IMR-90 (cell line): ENCODE results near the gene LRP3. TPM values are rescaled to one million over a fixed set of nuclear protein-coding genes. Genes with fewer than 3 reads are reported as not detected.

Experiments used
- ATAC-seq: fragments of 200-7000 bp; cut with Tn5 transposase; 2 replicates; pipeline ENCODE4 v1.9.1; 2020; ENCODE audit warnings: low read depth, mild to moderate bottlenecking, moderate library complexity
- BruUV-seq: library from RNA; stranded (reverse); fragments of 400-500 nt; replicated peaks from 2 replicates; lab custom pipeline; 2021; lab: Mats Ljungman, UMichigan
- CTCF ChIA-PET: fragments of 300-600 bp; formaldehyde crosslinking; extraction: SDS; loops from one replicate; lab custom pipeline; 2021; ENCODE audit warnings: antibody characterized with exemption; lab: Yijun Ruan, JAX
- POLR2A ChIA-PET: fragments of 300-600 bp; sonication (Branson Sonifier 250); formaldehyde crosslinking; loops from one replicate; lab custom pipeline; 2022; ENCODE audit warnings: antibody characterized with exemption; ENCODE audit not compliant: unreplicated experiment; lab: Charles Lee
- DNase-seq: peaks from one replicate; pipeline ENCODE4 v3.0.0; 2013
- H2AFZ ChIP-seq: replicated peaks from 2 replicates; pipeline ENCODE3; 2013; ENCODE audit warnings: low read length, mild to moderate bottlenecking; ENCODE audit not compliant: poor library complexity
- H2AK5ac ChIP-seq: 2 replicates; pipeline ENCODE4 v1.6.1; 2013; ENCODE audit warnings: low read depth, low read length, inconsistent platforms
- H2AK9ac ChIP-seq: replicated peaks from 2 replicates; pipeline ENCODE3; 2013; ENCODE audit warnings: mild to moderate bottlenecking, low read depth, low read length, moderate library complexity; ENCODE audit not compliant: poor library complexity
- H2BK120ac ChIP-seq: 2 replicates; pipeline ENCODE4 v1.6.1; 2013; ENCODE audit warnings: low read depth, low read length, inconsistent platforms
- H2BK15ac ChIP-seq: 3 replicates; pipeline ENCODE4 v1.6.1; 2013; ENCODE audit warnings: low read depth, low read length, inconsistent platforms
- H2BK20ac ChIP-seq: 2 replicates; pipeline ENCODE4 v1.6.1; 2013; ENCODE audit warnings: low read depth, mild to moderate bottlenecking, inconsistent platforms, low read length, moderate library complexity
- H2BK5ac ChIP-seq: 2 replicates; pipeline ENCODE4 v1.6.1; 2013; ENCODE audit warnings: mild to moderate bottlenecking, low read depth, low read length, inconsistent platforms; ENCODE audit not compliant: poor library complexity, severe bottlenecking
- H3K14ac ChIP-seq: replicated peaks from 2 replicates; pipeline ENCODE4 v1.6.1; 2013; ENCODE audit warnings: low read depth, low read length, inconsistent platforms
- H3K18ac ChIP-seq: 2 replicates; pipeline ENCODE4 v1.6.1; 2013; ENCODE audit warnings: low read depth, low read length, control low read depth
- H3K23ac ChIP-seq: 2 replicates; pipeline ENCODE4 v1.6.1; 2013; ENCODE audit warnings: low read depth, low read length, inconsistent platforms
- H3K27ac ChIP-seq: 2 replicates; pipeline ENCODE4 v1.5.1; 2013; ENCODE audit warnings: mild to moderate bottlenecking, control low read depth, low read length; ENCODE audit not compliant: insufficient read depth
- H3K27me3 ChIP-seq: 2 replicates; pipeline ENCODE4 v1.6.1; 2013; ENCODE audit warnings: low read length; ENCODE audit not compliant: control insufficient read depth, insufficient read depth
- H3K36me3 ChIP-seq: 2 replicates; pipeline ENCODE4 v1.6.1; 2013; ENCODE audit warnings: low read length, mixed read lengths; ENCODE audit not compliant: control insufficient read depth, insufficient read depth
- H3K4ac ChIP-seq: 2 replicates; pipeline ENCODE4 v1.6.1; 2013; ENCODE audit warnings: low read depth, low read length, inconsistent platforms
- H3K4me1 ChIP-seq: 2 replicates; pipeline ENCODE4 v1.6.1; 2013; ENCODE audit warnings: low read length, mixed read lengths; ENCODE audit not compliant: control insufficient read depth, insufficient read depth
- H3K4me2 ChIP-seq: 2 replicates; pipeline ENCODE4 v1.6.1; 2013; ENCODE audit warnings: low read depth, mild to moderate bottlenecking, control low read depth, low read length, moderate library complexity
- H3K4me3 ChIP-seq: 2 replicates; pipeline ENCODE4 v1.5.1; 2013; ENCODE audit warnings: low read depth, mild to moderate bottlenecking, control low read depth, low read length, moderate library complexity; ENCODE audit not compliant: insufficient read depth
- H3K56ac ChIP-seq: 2 replicates; pipeline ENCODE4 v1.6.1; 2013; ENCODE audit warnings: low read length, inconsistent platforms; ENCODE audit not compliant: insufficient read depth; ENCODE audit errors: extremely low read depth
- H3K79me1 ChIP-seq, 2 experiments: 2 replicates each; pipeline ENCODE4 v1.6.1; 2013; ENCODE audit warnings: low read length in 2 of 2, inconsistent platforms in 1 of 2, low read depth in 1 of 2
- H3K9ac ChIP-seq: 2 replicates; pipeline ENCODE4 v1.6.1; 2013; ENCODE audit warnings: low read depth, low read length, control low read depth
- H3K9me1 ChIP-seq: 2 replicates; pipeline ENCODE4 v1.6.1; 2013; ENCODE audit warnings: low read length, inconsistent platforms; ENCODE audit not compliant: insufficient read depth
- H3K9me3 ChIP-seq: 2 replicates; pipeline ENCODE4 v1.6.1; 2013; ENCODE audit warnings: low read length; ENCODE audit not compliant: control insufficient read depth, insufficient read depth
- H4K20me1 ChIP-seq: 2 replicates; pipeline ENCODE4 v1.6.1; 2013; ENCODE audit warnings: low read length, inconsistent platforms; ENCODE audit not compliant: insufficient read depth
- H4K5ac ChIP-seq: 2 replicates; pipeline ENCODE4 v1.6.1; 2013; ENCODE audit warnings: mild to moderate bottlenecking, low read depth, low read length, control low read depth
- H4K8ac ChIP-seq, 2 experiments: 2 replicates each; pipeline ENCODE4 v1.6.1; 2013; ENCODE audit warnings: low read depth in 2 of 2, low read length in 2 of 2, control low read depth in 1 of 2, inconsistent platforms in 1 of 2
- H4K91ac ChIP-seq: 2 replicates; pipeline ENCODE4 v1.6.1; 2013; ENCODE audit warnings: low read depth, low read length, inconsistent platforms; ENCODE audit not compliant: insufficient read depth
- CHD1 ChIP-seq: IDR thresholded peaks from 2 replicates; pipeline ENCODE4 v1.6.1; 2012; ENCODE audit warnings: low read depth, low read length, improper control_type of control experiment
- CTCF ChIP-seq: conservative IDR thresholded peaks from 2 replicates; pipeline ENCODE4 v1.5.1; 2012; ENCODE audit warnings: mild to moderate bottlenecking, low read depth, low read length, improper control_type of control experiment
- FOS ChIP-seq: fragments of 150-350 bp; IDR thresholded peaks from 2 replicates; pipeline ENCODE4 v1.6.1; 2016; ENCODE audit warnings: low read depth, low read length
- MAZ ChIP-seq: IDR thresholded peaks from 2 replicates; pipeline ENCODE4 v1.6.1; 2012; ENCODE audit warnings: low read depth, mild to moderate bottlenecking, low read length, improper control_type of control experiment, moderate library complexity, borderline replicate concordance
- POLR2A ChIP-seq: IDR thresholded peaks from 2 replicates; pipeline ENCODE4 v1.6.1; 2012; ENCODE audit warnings: mild to moderate bottlenecking, low read depth, low read length
- RAD21 ChIP-seq: IDR thresholded peaks from 2 replicates; pipeline ENCODE4 v1.6.1; 2012; ENCODE audit warnings: low read length, improper control_type of control experiment
- RFX5 ChIP-seq: IDR thresholded peaks from 2 replicates; pipeline ENCODE4 v1.8.0; 2012; ENCODE audit warnings: low read depth, mild to moderate bottlenecking, low read length, moderate library complexity
- SMC3 ChIP-seq: fragments of 150-350 bp; IDR thresholded peaks from 2 replicates; pipeline ENCODE4 v1.6.1; 2016; ENCODE audit warnings: low read depth, mild to moderate bottlenecking, antibody characterized with exemption, low read length, moderate library complexity
- WGBS, 2 experiments: methylation state at CpG; one replicate each; pipeline versions ENCODE4 v1.1.5 to v1.1.7; 2013; ENCODE audit warnings: missing lambda C conversion rate in 2 of 2; ENCODE audit not compliant: insufficient read length in 1 of 2; ENCODE audit errors: extremely low coverage in 2 of 2; 5-methylcytosine and 5-hydroxymethylcytosine counted together
- dilution Hi-C: fragments of 300-500 bp; cut with HindIII; formaldehyde crosslinking; loops from one replicate; pipeline ENCODE4 v1.14.3; 2018; ENCODE audit warnings: low sequenced_read_pairs; ENCODE audit not compliant: unreplicated experiment
- in situ Hi-C: fragments of 300-500 bp; cut with MboI; formaldehyde crosslinking; loops from 3 replicates; pipeline ENCODE4 v1.14.3; 2019; ENCODE audit warnings: low sequenced_read_pairs, inconsistent platforms, mixed read lengths
- intact Hi-C: fragments of 100-400 bp; cut with micrococcal nuclease; formaldehyde crosslinking; loops from 2 replicates; pipeline ENCODE4 v1.10.0; 2022
- polyA plus RNA-seq, 3 experiments: library from polyadenylated mRNA; depleted of rRNA; stranded (reverse); fragments of >200 nt; gene quantifications; 2 replicates each; pipeline ENCODE4 v1.2.3, GENCODE V29; 2012; ENCODE audit warnings: low replicate concordance in 1 of 3
- total RNA-seq: library from RNA; depleted of rRNA; stranded (reverse); fragments of >200 nt; gene quantifications from 2 replicates; pipeline ENCODE4 v1.2.3, GENCODE V29; 2012

Gene LRP3
- total and polyA plus RNA-seq, 2 of the 4 experiments (the other 2 are of a cell fraction) = 8.4 to 20.2 TPM

- TF ChIP-seq POLR2A (no peak), CHD1 (no peak), SMC3 (no peak), RFX5 (no peak), MAZ (no peak), FOS (no peak)
Measured at GRCh38 chr19:33234736-33235135, 40.6 kb downstream of the LRP3 start (continued).

- no peak overlapping the region for H2BK120ac ChIP-seq
- H3K9me1 ChIP-seq = peaks cover 7% of the 10 kb centered on the region; the same call in 1 of the 2 replicates
- H3K4me1 ChIP-seq = no peaks in the 10 kb centered on the region
- no peak overlapping the region for H4K5ac ChIP-seq
- H4K20me1 ChIP-seq = no peaks in the 10 kb centered on the region
- H3K56ac ChIP-seq = no peak overlapping the region
- H3K9ac ChIP-seq = no peak overlapping the region
- H2AK9ac ChIP-seq = peak overlapping the region; percentile 20
- ChIA-PET CTCF (interaction anchor here (0.6 to 1.0 kb wide), 2 partner anchors 10 to 794 kb away, joined by 3 read pairs; partner anchors contain the start of gene SLC7A10), POLR2A (no interaction called here)
- TF ChIP-seq RAD21 = peak; percentile 84
- peak; percentile 78 for TF ChIP-seq CTCF
- TF ChIP-seq POLR2A = no peak
- peak; percentile 83 for TF ChIP-seq SMC3
- no peak for TF ChIP-seq FOS
- no peaks in the 10 kb centered on the region for H3K36me3 ChIP-seq
- no peak overlapping the region for H4K91ac ChIP-seq
- no peak overlapping the region for H3K23ac ChIP-seq
- no peak overlapping the region for H2BK20ac ChIP-seq
- H3K4me2 ChIP-seq = no peak overlapping the region
- peak; percentile 55 for DNase-seq
- no peak overlapping the region for H3K18ac ChIP-seq
- ATAC-seq = peak; percentile 91
- no peak overlapping the region for H3K4ac ChIP-seq
- no TSS peak for BruUV-seq
- in situ Hi-C loops = loop anchor here (5.0 to 10.0 kb wide), 2 partner anchors 172 to 529 kb away; no protein-coding TSS in a partner anchor
- no peak overlapping the region for H3K27ac ChIP-seq
- dilution Hi-C loops = no loop called here
- H3K9me3 ChIP-seq = no peaks in the 10 kb centered on the region
- H2AFZ ChIP-seq = peak overlapping the region; percentile 64
- peaks cover 22% of the 10 kb centered on the region; the same call in 1 of the 2 replicates for H3K27me3 ChIP-seq
- H3K14ac ChIP-seq = no peak overlapping the region
- intact Hi-C loops = loop anchor here (1.0 to 5.0 kb wide), 3 partner anchors 67 to 536 kb away; partner anchors contain the start of gene CEBPA
- H4K8ac ChIP-seq = no peak overlapping the region
- H3K79me1 ChIP-seq = no peaks in the 10 kb centered on the region
- no peak overlapping the region for H2BK15ac ChIP-seq
- H3K4me3 ChIP-seq = no peak overlapping the region
- no peak overlapping the region for H2AK5ac ChIP-seq
- no peak overlapping the region for H2BK5ac ChIP-seq
- WGBS, 2 experiments = 76% methylated on average over 22 of the region's 30 CpGs; no CpG with 5 or more reads in 1 of the 2 experiments
Measured at GRCh38 chr19:33235269-33235995, 41.3 kb downstream of the LRP3 start.
